KMS-11 (cell line): ENCODE results near the gene PRPF40B.

Source experiments
- H2AFZ ChIP-seq: fragments of 200-600 bp; sonication (generic); 2 replicates; pipeline ENCODE4 v1.6.1; 2016; ENCODE audit warnings: antibody characterized with exemption, mixed run types, low read depth
- H3K27ac ChIP-seq: fragments of 200-600 bp; sonication (generic); 2 replicates; pipeline ENCODE4 v1.6.1; 2016; ENCODE audit warnings: mild to moderate bottlenecking, mixed run types
- H3K27me3 ChIP-seq: fragments of 200-600 bp; sonication (generic); 2 replicates; pipeline ENCODE4 v1.6.1; 2017; ENCODE audit warnings: mild to moderate bottlenecking, low read depth, mixed run types, moderate library complexity; ENCODE audit not compliant: insufficient read depth
- H3K36me3 ChIP-seq: fragments of 200-600 bp; sonication (generic); 2 replicates; pipeline ENCODE4 v1.6.1; 2017; ENCODE audit warnings: mild to moderate bottlenecking, mixed run types; ENCODE audit not compliant: insufficient read depth
- H3K4me1 ChIP-seq: fragments of 200-600 bp; sonication (generic); 2 replicates; pipeline ENCODE4 v1.6.1; 2016; ENCODE audit warnings: mild to moderate bottlenecking, low read depth, mixed run types; ENCODE audit not compliant: poor library complexity, severe bottlenecking
- H3K4me2 ChIP-seq: fragments of 200-600 bp; sonication (generic); 2 replicates; pipeline ENCODE4 v1.7.0; 2016; ENCODE audit warnings: mild to moderate bottlenecking, mixed run types
- H3K4me3 ChIP-seq: fragments of 200-600 bp; sonication (generic); IDR thresholded peaks from 2 replicates; pipeline ENCODE4 v1.6.1; 2017; ENCODE audit warnings: low read depth, low read length, mixed read lengths; ENCODE audit not compliant: insufficient read depth
- H3K79me2 ChIP-seq: fragments of 200-600 bp; sonication (generic); 2 replicates; pipeline ENCODE4 v1.6.1; 2016; ENCODE audit warnings: low read depth, mixed run types; ENCODE audit not compliant: insufficient read depth
- H3K9ac ChIP-seq: fragments of 200-600 bp; sonication (generic); 2 replicates; pipeline ENCODE4 v1.6.1; 2016; ENCODE audit warnings: mild to moderate bottlenecking, mixed run types
- H4K20me1 ChIP-seq: fragments of 200-600 bp; sonication (generic); 2 replicates; pipeline ENCODE4 v1.6.1; 2016; ENCODE audit warnings: mild to moderate bottlenecking, mixed run types; ENCODE audit not compliant: insufficient read depth
- TF ChIP-seq, protein P1 (sequence below): fragments of 200-600 bp; sonication (generic); conservative IDR thresholded peaks from 2 replicates; pipeline ENCODE4 v1.6.1; 2017; ENCODE audit warnings: low read depth, mild to moderate bottlenecking, antibody characterized with exemption, low read length, moderate library complexity, mixed read lengths

The PRPF40B gene

DNA sequence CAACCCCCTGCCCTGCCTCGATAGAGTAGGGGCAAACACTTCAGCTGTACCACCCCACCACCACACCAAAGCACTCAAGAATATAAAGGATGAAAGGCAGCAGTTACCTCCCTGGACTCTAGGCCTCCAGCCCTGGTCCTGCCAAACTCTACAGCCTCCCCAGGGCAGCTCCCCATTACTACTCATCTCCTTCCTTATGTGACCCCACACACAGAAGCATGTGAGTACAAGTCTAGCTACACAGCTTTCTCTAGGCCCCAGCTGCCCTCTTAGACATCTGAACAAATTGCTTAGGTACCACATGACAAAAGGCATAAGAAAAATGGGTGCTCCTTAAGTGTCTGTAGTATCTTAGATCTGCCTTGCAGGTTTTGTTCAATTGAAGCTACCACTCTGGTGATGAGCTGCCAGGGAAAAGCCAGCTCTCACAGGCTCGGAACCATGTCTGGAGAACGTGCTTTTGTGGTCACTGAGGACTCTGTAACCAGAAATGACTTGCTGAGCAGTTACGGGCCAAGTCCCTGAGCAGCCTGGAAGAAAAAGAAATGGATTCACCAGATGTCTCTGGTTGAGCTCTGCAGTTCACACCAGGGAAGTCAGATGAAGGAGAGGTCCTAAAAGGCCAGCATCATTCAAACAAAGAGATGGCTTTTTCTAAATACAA lies 51.1 kb downstream of the PRPF40B start:
- H2AFZ ChIP-seq, result no peak overlapping the region
- no peak overlapping the region for H3K27ac ChIP-seq
- no peaks in the 10 kb centered on the region for H3K27me3 ChIP-seq
- no peak overlapping the region for H3K4me2 ChIP-seq
- H3K4me3 ChIP-seq, result no peak overlapping the region
- no peaks in the 10 kb centered on the region for H3K36me3 ChIP-seq
- no peak overlapping the region for H3K9ac ChIP-seq
- H3K4me1 ChIP-seq, result peaks cover 30% of the 10 kb centered on the region
- no peaks in the 10 kb centered on the region for H3K79me2 ChIP-seq
- no peaks in the 10 kb centered on the region for H4K20me1 ChIP-seq
- TF ChIP-seq, protein P1, sequence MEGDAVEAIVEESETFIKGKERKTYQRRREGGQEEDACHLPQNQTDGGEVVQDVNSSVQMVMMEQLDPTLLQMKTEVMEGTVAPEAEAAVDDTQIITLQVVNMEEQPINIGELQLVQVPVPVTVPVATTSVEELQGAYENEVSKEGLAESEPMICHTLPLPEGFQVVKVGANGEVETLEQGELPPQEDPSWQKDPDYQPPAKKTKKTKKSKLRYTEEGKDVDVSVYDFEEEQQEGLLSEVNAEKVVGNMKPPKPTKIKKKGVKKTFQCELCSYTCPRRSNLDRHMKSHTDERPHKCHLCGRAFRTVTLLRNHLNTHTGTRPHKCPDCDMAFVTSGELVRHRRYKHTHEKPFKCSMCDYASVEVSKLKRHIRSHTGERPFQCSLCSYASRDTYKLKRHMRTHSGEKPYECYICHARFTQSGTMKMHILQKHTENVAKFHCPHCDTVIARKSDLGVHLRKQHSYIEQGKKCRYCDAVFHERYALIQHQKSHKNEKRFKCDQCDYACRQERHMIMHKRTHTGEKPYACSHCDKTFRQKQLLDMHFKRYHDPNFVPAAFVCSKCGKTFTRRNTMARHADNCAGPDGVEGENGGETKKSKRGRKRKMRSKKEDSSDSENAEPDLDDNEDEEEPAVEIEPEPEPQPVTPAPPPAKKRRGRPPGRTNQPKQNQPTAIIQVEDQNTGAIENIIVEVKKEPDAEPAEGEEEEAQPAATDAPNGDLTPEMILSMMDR, result no peak

DNA sequence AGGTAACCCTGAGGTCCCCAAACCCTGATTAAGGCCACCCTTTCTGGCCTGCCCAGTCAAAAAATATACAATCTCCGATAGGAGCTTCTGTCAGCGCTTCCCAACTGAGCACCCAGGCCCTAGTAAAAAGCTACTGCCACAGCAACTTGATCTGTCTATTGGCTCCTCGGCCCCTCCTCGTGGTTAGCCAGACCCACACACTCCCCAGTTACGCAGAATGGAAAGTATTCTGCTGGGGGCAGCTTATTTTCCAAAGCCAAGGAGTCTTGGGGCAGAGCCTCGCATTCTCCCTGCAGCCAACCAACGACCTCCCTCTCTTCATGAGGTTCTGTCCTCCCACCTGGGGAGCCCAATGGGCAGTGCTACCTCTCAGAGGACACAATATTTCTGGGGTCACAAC lies 51.8 kb downstream of the PRPF40B start:
- TF ChIP-seq, protein P1, result no peak
- Histone ChIP-seq H4K20me1 (no peaks in the 10 kb centered on the region), H3K79me2 (no peaks in the 10 kb centered on the region), H3K36me3 (no peaks in the 10 kb centered on the region), H3K4me3 (no peak overlapping the region), H3K4me2 (no peak overlapping the region), H3K27ac (no peak overlapping the region), H3K9ac (no peak overlapping the region), H3K27me3 (no peaks in the 10 kb centered on the region), H2AFZ (no peak overlapping the region), H3K4me1 (peaks cover 30% of the 10 kb centered on the region)

DNA sequence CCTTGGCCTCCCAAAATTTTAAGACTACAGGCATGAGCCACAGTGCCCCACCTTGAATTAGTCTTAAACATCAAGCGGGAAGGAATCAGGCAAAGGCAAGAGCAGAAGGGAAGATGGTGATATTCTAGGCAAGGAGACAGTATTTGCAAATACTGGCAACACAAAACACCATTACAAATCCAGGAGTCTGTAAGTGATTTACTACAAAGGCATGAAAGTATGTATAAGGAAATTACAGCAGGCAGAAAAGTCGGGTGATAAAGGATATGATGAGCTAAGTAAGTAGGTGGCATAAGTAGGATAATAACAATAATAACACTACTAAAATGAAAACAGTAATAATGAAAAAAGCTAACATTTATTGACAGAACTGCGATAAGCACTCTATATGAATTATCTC lies 55.4 kb downstream of the PRPF40B start:
- no peak overlapping the region for H2AFZ ChIP-seq
- TF ChIP-seq, protein P1, result no peak
- no peak overlapping the region for H3K9ac ChIP-seq
- H3K79me2 ChIP-seq, result no peaks in the 10 kb centered on the region
- H3K4me1 ChIP-seq, result peaks cover 17% of the 10 kb centered on the region
- no peaks in the 10 kb centered on the region for H3K27me3 ChIP-seq
- H4K20me1 ChIP-seq, result no peaks in the 10 kb centered on the region
- H3K4me2 ChIP-seq, result no peak overlapping the region
- no peaks in the 10 kb centered on the region for H3K36me3 ChIP-seq
- H3K27ac ChIP-seq, result no peak overlapping the region
- no peak overlapping the region for H3K4me3 ChIP-seq

DNA sequence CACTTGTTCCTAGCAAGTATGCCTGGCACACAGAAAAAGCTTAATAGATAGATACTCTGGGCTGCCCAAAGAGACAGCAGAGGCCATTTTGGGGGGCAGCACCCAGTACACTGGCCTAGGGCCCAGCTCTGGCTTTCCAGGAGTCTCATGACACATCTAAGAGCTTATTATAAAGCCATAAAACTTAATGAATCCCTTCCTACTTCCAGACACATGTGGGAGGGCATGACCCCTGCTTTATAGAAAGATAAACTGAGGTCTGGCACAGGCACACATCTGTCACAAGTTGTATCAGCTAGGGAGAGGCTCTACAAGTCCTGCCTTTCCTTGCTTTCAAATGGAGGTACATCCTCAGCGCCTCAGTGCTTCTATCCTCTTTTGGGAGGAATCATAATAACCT lies 56.7 kb downstream of the PRPF40B start:
- H3K27ac ChIP-seq, result no peak overlapping the region
- no peaks in the 10 kb centered on the region for H4K20me1 ChIP-seq
- H3K27me3 ChIP-seq, result no peaks in the 10 kb centered on the region
- H3K79me2 ChIP-seq, result no peaks in the 10 kb centered on the region
- H3K36me3 ChIP-seq, result no peaks in the 10 kb centered on the region
- TF ChIP-seq, protein P1, result no peak
- H3K4me3 ChIP-seq, result no peak overlapping the region
- peaks cover 31% of the 10 kb centered on the region for H3K4me1 ChIP-seq
- H3K4me2 ChIP-seq, result no peak overlapping the region
- no peak overlapping the region for H3K9ac ChIP-seq
- H2AFZ ChIP-seq, result no peak overlapping the region
